Neural progenitor cell (in vitro differentiated cells): ENCODE data around the gene UHRF2.

ENCODE experiments used
- EZH2 ChIP-seq: fragments of 200-600 bp; sonication (generic); IDR thresholded peaks from 2 replicates; pipeline ENCODE4 v1.6.1; 2017; ENCODE audit warnings: antibody characterized with exemption, mild to moderate bottlenecking, moderate library complexity
- TF ChIP-seq, protein P1 (sequence below): fragments of 200-600 bp; sonication (generic); IDR thresholded peaks from 2 replicates; pipeline ENCODE4 v1.5.1; 2017; ENCODE audit warnings: antibody characterized with exemption, mild to moderate bottlenecking

DNA sequence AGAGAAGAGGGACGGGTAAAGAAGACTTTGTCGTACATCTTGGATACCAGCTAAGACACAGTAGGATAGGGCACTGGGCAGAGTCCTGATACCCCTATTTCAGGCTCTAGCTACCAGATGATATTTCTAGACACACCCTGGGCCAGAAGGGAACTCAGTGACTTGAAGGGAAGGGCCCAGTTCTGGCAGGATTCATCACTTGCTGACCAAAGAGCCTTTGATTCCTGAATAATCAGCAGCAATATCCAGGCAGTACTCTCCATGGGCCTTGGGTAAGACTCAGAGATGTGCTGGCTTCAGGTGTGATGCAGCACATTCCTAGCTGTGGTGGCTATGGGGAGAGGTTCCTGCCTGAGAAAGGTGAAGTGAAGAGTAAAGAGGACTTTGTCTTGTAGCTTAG lies 44.2 kb upstream of the UHRF2 start:
- TF ChIP-seq, protein P1, sequence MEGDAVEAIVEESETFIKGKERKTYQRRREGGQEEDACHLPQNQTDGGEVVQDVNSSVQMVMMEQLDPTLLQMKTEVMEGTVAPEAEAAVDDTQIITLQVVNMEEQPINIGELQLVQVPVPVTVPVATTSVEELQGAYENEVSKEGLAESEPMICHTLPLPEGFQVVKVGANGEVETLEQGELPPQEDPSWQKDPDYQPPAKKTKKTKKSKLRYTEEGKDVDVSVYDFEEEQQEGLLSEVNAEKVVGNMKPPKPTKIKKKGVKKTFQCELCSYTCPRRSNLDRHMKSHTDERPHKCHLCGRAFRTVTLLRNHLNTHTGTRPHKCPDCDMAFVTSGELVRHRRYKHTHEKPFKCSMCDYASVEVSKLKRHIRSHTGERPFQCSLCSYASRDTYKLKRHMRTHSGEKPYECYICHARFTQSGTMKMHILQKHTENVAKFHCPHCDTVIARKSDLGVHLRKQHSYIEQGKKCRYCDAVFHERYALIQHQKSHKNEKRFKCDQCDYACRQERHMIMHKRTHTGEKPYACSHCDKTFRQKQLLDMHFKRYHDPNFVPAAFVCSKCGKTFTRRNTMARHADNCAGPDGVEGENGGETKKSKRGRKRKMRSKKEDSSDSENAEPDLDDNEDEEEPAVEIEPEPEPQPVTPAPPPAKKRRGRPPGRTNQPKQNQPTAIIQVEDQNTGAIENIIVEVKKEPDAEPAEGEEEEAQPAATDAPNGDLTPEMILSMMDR, result no peak
- TF ChIP-seq EZH2, result no peak
